ENCODE measurements around the gene RAB3GAP1.

GRCh38 chr2:135162786-135163185 is 110.7 kb downstream of the RAB3GAP1 start:
- TF ChIP-seq CTCF (IDR thresholded peaks at IDR 0.05) (no peak), POLR2A (IDR thresholded peaks at IDR 0.05) (no peak), EP300 (IDR thresholded peaks at IDR 0.05) (no peak)

Data from tibial nerve (tissue), 4 donors.